Nephron (organoid): ENCODE measurements around the gene TEKTIP1.

Experiments used
- H3K27ac Mint-ChIP-seq, 3 experiments: 2 replicates each; pipeline ENCODE4 v1.8.0; 2020; ENCODE audit warnings: mixed read lengths in 3 of 3, mild to moderate bottlenecking in 2 of 3, moderate library complexity in 1 of 3
- H3K27me3 Mint-ChIP-seq: 2 replicates; pipeline ENCODE4 v1.8.0; 2021; ENCODE audit warnings: low read depth, mild to moderate bottlenecking, moderate library complexity, mixed read lengths
- H3K36me3 Mint-ChIP-seq: 2 replicates; pipeline ENCODE4 v1.8.0; 2020; ENCODE audit warnings: low read depth, mixed read lengths
- H3K4me1 Mint-ChIP-seq: 2 replicates; pipeline ENCODE4 v1.8.0; 2020; ENCODE audit warnings: mixed read lengths
- H3K4me3 Mint-ChIP-seq, 3 experiments: 2 replicates each; pipeline ENCODE4 v1.8.0; 2020; ENCODE audit warnings: mild to moderate bottlenecking in 3 of 3, mixed read lengths in 3 of 3, moderate library complexity in 2 of 3
- H3K9me3 Mint-ChIP-seq: 2 replicates; pipeline ENCODE4 v1.8.0; 2020; ENCODE audit warnings: mixed read lengths
- TF ChIP-seq, protein P1 (sequence below), 3 experiments: fragments of 200-600 bp; sonication (generic); IDR thresholded peaks; one replicate each; pipeline ENCODE4 v1.5.0; 2021; ENCODE audit warnings: antibody characterized with exemption in 3 of 3; ENCODE audit not compliant: unreplicated experiment in 3 of 3

TEKTIP1 gene

GRCh38 chr19:3515891-3516422 lies 23.0 kb upstream of the TEKTIP1 start:
- peaks cover 3% of the 10 kb centered on the region for H3K36me3 Mint-ChIP-seq
- no peaks in the 10 kb centered on the region for H3K9me3 Mint-ChIP-seq
- H3K27me3 Mint-ChIP-seq = no peaks in the 10 kb centered on the region
- H3K4me1 Mint-ChIP-seq = peaks cover 23% of the 10 kb centered on the region
- H3K27ac Mint-ChIP-seq = peak overlapping the region in 2 of 3 experiments; percentile 14 to 44
- TF ChIP-seq, protein P1, sequence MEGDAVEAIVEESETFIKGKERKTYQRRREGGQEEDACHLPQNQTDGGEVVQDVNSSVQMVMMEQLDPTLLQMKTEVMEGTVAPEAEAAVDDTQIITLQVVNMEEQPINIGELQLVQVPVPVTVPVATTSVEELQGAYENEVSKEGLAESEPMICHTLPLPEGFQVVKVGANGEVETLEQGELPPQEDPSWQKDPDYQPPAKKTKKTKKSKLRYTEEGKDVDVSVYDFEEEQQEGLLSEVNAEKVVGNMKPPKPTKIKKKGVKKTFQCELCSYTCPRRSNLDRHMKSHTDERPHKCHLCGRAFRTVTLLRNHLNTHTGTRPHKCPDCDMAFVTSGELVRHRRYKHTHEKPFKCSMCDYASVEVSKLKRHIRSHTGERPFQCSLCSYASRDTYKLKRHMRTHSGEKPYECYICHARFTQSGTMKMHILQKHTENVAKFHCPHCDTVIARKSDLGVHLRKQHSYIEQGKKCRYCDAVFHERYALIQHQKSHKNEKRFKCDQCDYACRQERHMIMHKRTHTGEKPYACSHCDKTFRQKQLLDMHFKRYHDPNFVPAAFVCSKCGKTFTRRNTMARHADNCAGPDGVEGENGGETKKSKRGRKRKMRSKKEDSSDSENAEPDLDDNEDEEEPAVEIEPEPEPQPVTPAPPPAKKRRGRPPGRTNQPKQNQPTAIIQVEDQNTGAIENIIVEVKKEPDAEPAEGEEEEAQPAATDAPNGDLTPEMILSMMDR (IDR thresholded peaks at IDR 0.05; ENCODE audit: unreplicated experiment in 3 of 3) = no peak
- H3K4me3 Mint-ChIP-seq = no peak overlapping the region

- TF ChIP-seq, protein P1 (IDR thresholded peaks at IDR 0.05; ENCODE audit: unreplicated experiment in 3 of 3) = no peak
- Mint-ChIP-seq H3K27ac (no peak overlapping the region), H3K36me3 (peaks cover 6% of the 10 kb centered on the region), H3K4me3 (no peak overlapping the region), H3K9me3 (no peaks in the 10 kb centered on the region), H3K27me3 (no peaks in the 10 kb centered on the region), H3K4me1 (peaks cover 23% of the 10 kb centered on the region)
Measured at GRCh38 chr19:3516675-3517207, 22.2 kb upstream of the TEKTIP1 start.

- TF ChIP-seq, protein P1 (IDR thresholded peaks at IDR 0.05; ENCODE audit: unreplicated experiment in 3 of 3) = no peak
- Mint-ChIP-seq H3K36me3 (peaks cover 11% of the 10 kb centered on the region), H3K9me3 (no peaks in the 10 kb centered on the region), H3K4me3 (no peak overlapping the region), H3K27ac (no peak overlapping the region), H3K27me3 (no peaks in the 10 kb centered on the region), H3K4me1 (peaks cover 23% of the 10 kb centered on the region)
Measured at GRCh38 chr19:3517638-3518037, 21.3 kb upstream of the TEKTIP1 start.

DNA sequence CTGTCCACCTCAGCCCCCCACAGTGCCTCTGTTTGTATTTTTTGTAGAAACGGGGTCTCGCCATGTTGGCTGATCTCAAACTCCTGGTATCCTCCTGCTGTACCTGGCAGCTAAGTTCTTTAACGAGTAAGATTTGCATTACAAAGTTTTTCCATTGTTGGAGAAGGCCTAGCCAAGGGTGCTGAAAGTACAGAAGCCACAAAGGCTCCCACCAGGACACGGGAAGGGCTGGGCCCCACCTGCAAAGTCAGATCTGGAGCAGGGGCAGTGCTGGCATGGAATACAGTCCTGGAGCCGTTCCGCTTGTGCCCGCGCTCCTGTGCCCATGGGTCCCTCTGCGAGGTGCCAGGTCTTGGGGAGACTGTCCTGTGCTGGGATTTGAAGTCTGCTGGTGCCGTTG lies 20.7 kb upstream of the TEKTIP1 start:
- Mint-ChIP-seq H3K36me3 (peaks cover 11% of the 10 kb centered on the region), H3K27ac (peak overlapping the region in 1 of 3 experiments; percentile 44), H3K27me3 (no peaks in the 10 kb centered on the region), H3K9me3 (no peaks in the 10 kb centered on the region), H3K4me1 (peaks cover 23% of the 10 kb centered on the region), H3K4me3 (no peak overlapping the region)
- TF ChIP-seq, protein P1 (IDR thresholded peaks at IDR 0.05; ENCODE audit: unreplicated experiment in 3 of 3) = no peak

- Mint-ChIP-seq H3K27ac (peak overlapping the region in 1 of 3 experiments; percentile 44), H3K4me1 (peaks cover 21% of the 10 kb centered on the region), H3K27me3 (no peaks in the 10 kb centered on the region), H3K4me3 (no peak overlapping the region), H3K9me3 (no peaks in the 10 kb centered on the region), H3K36me3 (peaks cover 11% of the 10 kb centered on the region)
- TF ChIP-seq, protein P1 (IDR thresholded peaks at IDR 0.05; ENCODE audit: unreplicated experiment in 3 of 3) = no peak
Measured at GRCh38 chr19:3518659-3519058, 20.3 kb upstream of the TEKTIP1 start.

- TF ChIP-seq, protein P1 (IDR thresholded peaks at IDR 0.05; ENCODE audit: unreplicated experiment in 3 of 3) = no peak
- Mint-ChIP-seq H3K4me1 (peaks cover 19% of the 10 kb centered on the region), H3K27ac (no peak overlapping the region), H3K4me3 (no peak overlapping the region), H3K27me3 (no peaks in the 10 kb centered on the region), H3K9me3 (no peaks in the 10 kb centered on the region), H3K36me3 (peaks cover 11% of the 10 kb centered on the region)
Measured at GRCh38 chr19:3519126-3519525, 19.8 kb upstream of the TEKTIP1 start.
